WTC11 (cell line): Measurements from ENCODE around the gene RUNX2. TPM values are rescaled to one million over a fixed set of nuclear protein-coding genes. Genes with fewer than 3 reads are reported as not detected.

Experiments
- ATAC-seq: fragments of 200-7000 bp; cut with Tn5 transposase; 2 replicates; pipeline ENCODE4 v1.10.0; 2021; ENCODE audit warnings: mild to moderate bottlenecking, moderate library complexity
- CTCF ChIA-PET: fragments of 300-600 bp; sonication (Branson Sonifier 250); formaldehyde crosslinking; loops from one replicate; lab custom pipeline; 2021; ENCODE audit warnings: antibody characterized with exemption; lab: Charles Lee
- POLR2A ChIA-PET: fragments of 350-600 bp; sonication (Branson Sonifier 250); formaldehyde crosslinking; loops from one replicate; lab custom pipeline; 2021; ENCODE audit warnings: antibody characterized with exemption; lab: Charles Lee
- DNase-seq: peaks from one replicate; pipeline ENCODE4 v3.0.0; 2021; ENCODE audit warnings: low spot score
- H3K27ac Mint-ChIP-seq: 2 replicates; pipeline ENCODE4 v1.8.0; 2021; ENCODE audit warnings: mixed read lengths
- H3K27me3 Mint-ChIP-seq: 2 replicates; pipeline ENCODE4 v1.8.0; 2021; ENCODE audit warnings: low read depth, mild to moderate bottlenecking, moderate library complexity, mixed read lengths
- H3K36me3 Mint-ChIP-seq: 2 replicates; pipeline ENCODE4 v1.8.0; 2021; ENCODE audit warnings: mixed read lengths
- H3K4me1 Mint-ChIP-seq: 2 replicates; pipeline ENCODE4 v1.8.0; 2022; ENCODE audit warnings: mixed read lengths
- H3K4me3 Mint-ChIP-seq: 2 replicates; pipeline ENCODE4 v1.8.0; 2021; ENCODE audit warnings: mild to moderate bottlenecking, moderate library complexity, mixed read lengths
- H3K9me3 Mint-ChIP-seq: 2 replicates; pipeline ENCODE4 v1.8.0; 2021; ENCODE audit warnings: mixed read lengths
- CDX4 ChIP-seq: fragments of 250-450 bp; sonication (Bioruptor Pico); IDR thresholded peaks from 2 replicates; pipeline ENCODE4 v1.9.0; 2021; ENCODE audit warnings: moderate library complexity, mild to moderate bottlenecking, inconsistent platforms, borderline replicate concordance
- CTCF ChIP-seq: fragments of 200-600 bp; IDR thresholded peaks from 2 replicates; pipeline ENCODE4 v1.8.0; 2022; ENCODE audit warnings: antibody characterized with exemption
- ERG ChIP-seq: fragments of 250-450 bp; sonication (Bioruptor Pico); IDR thresholded peaks from 2 replicates; pipeline ENCODE4 v1.8.0; 2021; ENCODE audit warnings: mild to moderate bottlenecking
- GABPB1 ChIP-seq: sonication (generic); formaldehyde crosslinking; IDR thresholded peaks from 2 replicates; pipeline ENCODE4 v1.8.1; 2023; ENCODE audit warnings: mild to moderate bottlenecking, missing genetic modification reagents
- GRHL2 ChIP-seq: fragments of 250-450 bp; sonication (Bioruptor Pico); IDR thresholded peaks from 2 replicates; pipeline ENCODE4 v1.8.0; 2022; ENCODE audit warnings: mild to moderate bottlenecking, moderate library complexity; ENCODE audit not compliant: insufficient replicate concordance, severe bottlenecking
- IRF1 ChIP-seq: sonication (generic); formaldehyde crosslinking; IDR thresholded peaks from 2 replicates; pipeline ENCODE4 v1.8.0; 2023; ENCODE audit warnings: missing genetic modification reagents
- JAZF1 ChIP-seq: fragments of 250-450 bp; sonication (Bioruptor Pico); IDR thresholded peaks from 2 replicates; pipeline ENCODE4 v1.9.0; 2021; ENCODE audit warnings: moderate library complexity, mild to moderate bottlenecking, inconsistent platforms
- NFATC4 ChIP-seq: fragments of 250-450 bp; sonication (Bioruptor Pico); IDR thresholded peaks from 2 replicates; pipeline ENCODE4 v1.9.0; 2021; ENCODE audit warnings: mild to moderate bottlenecking
- NR1H2 ChIP-seq: sonication (generic); formaldehyde crosslinking; IDR thresholded peaks from 2 replicates; pipeline ENCODE4 v1.9.0; 2021; ENCODE audit warnings: mild to moderate bottlenecking, moderate library complexity, missing genetic modification reagents
- PREB ChIP-seq: sonication (generic); formaldehyde crosslinking; IDR thresholded peaks from 2 replicates; pipeline ENCODE4 v1.8.1; 2022; ENCODE audit warnings: mild to moderate bottlenecking, missing genetic modification reagents, moderate library complexity, borderline replicate concordance
- PRRX2 ChIP-seq: fragments of 250-450 bp; sonication (Bioruptor Pico); IDR thresholded peaks from 2 replicates; pipeline ENCODE4 v1.8.0; 2021; ENCODE audit warnings: mild to moderate bottlenecking
- SP1 ChIP-seq: sonication (generic); formaldehyde crosslinking; conservative IDR thresholded peaks from 2 replicates; pipeline ENCODE4 v1.8.1; 2022; ENCODE audit warnings: missing genetic modification reagents
- TCF7 ChIP-seq: sonication (generic); formaldehyde crosslinking; IDR thresholded peaks from 2 replicates; pipeline ENCODE4 v1.8.0; 2022; ENCODE audit warnings: mild to moderate bottlenecking, low read depth, missing genetic modification reagents, moderate library complexity
- ZNF121 ChIP-seq: sonication (generic); formaldehyde crosslinking; IDR thresholded peaks from 2 replicates; pipeline ENCODE4 v1.8.0; 2023; ENCODE audit warnings: missing genetic modification reagents
- ZNF138 ChIP-seq: sonication (generic); formaldehyde crosslinking; conservative IDR thresholded peaks from 2 replicates; pipeline ENCODE4 v1.8.1; 2022; ENCODE audit warnings: mild to moderate bottlenecking, moderate library complexity, missing genetic modification reagents
- ZNF317 ChIP-seq: sonication (generic); formaldehyde crosslinking; IDR thresholded peaks from 2 replicates; pipeline ENCODE4 v1.8.1; 2023; ENCODE audit warnings: low read depth, mild to moderate bottlenecking, moderate library complexity, missing genetic modification reagents, borderline replicate concordance
- ZNF396 ChIP-seq: fragments of 250-450 bp; sonication (Bioruptor Pico); IDR thresholded peaks from 2 replicates; pipeline ENCODE4 v1.8.0; 2021; ENCODE audit warnings: mild to moderate bottlenecking, moderate library complexity, borderline replicate concordance
- ZNF423 ChIP-seq: fragments of 250-450 bp; sonication (Bioruptor Pico); IDR thresholded peaks from 2 replicates; pipeline ENCODE4 v2.1.2; 2022; ENCODE audit warnings: mild to moderate bottlenecking, moderate library complexity
- ZNF512 ChIP-seq: sonication (generic); formaldehyde crosslinking; IDR thresholded peaks from 2 replicates; pipeline ENCODE4 v1.8.1; 2022; ENCODE audit warnings: missing genetic modification reagents, borderline replicate concordance
- ZSCAN18 ChIP-seq: fragments of 250-450 bp; sonication (Bioruptor Pico); IDR thresholded peaks from 2 replicates; pipeline ENCODE4 v2.1.2; 2022; ENCODE audit warnings: mild to moderate bottlenecking, moderate library complexity
- total RNA-seq: library from RNA; stranded (reverse); gene quantifications from 3 replicates; pipeline ENCODE4 v1.2.3, GENCODE V29; 2021

RUNX2 gene
- total RNA-seq, 1 experiment from 2014 or later: 0.28 TPM

GRCh38 chr6:45448417-45449389 lies 120.6 kb downstream of the RUNX2 start (continued):
- TF ChIP-seq ZNF121 (CRISPR knock-in tag): no peak
- TF ChIP-seq CTCF: no peak
- no peak for TF ChIP-seq PREB (CRISPR knock-in tag)
- no peak for TF ChIP-seq ZNF138 (CRISPR knock-in tag)
- TF ChIP-seq ZNF512 (CRISPR knock-in tag): no peak
- no peak for TF ChIP-seq CDX4 (CRISPR knock-in tag)

GRCh38 chr6:45450132-45450531 lies 122.0 kb downstream of the RUNX2 start:
- Mint-ChIP-seq H3K36me3 (no peaks in the 10 kb centered on the region), H3K4me1 (peaks cover 32% of the 10 kb centered on the region), H3K27me3 (no peaks in the 10 kb centered on the region; the same call in 1 of the 2 replicates), H3K9me3 (no peaks in the 10 kb centered on the region), H3K27ac (no peak overlapping the region), H3K4me3 (no peak overlapping the region)
- no peak for ATAC-seq
- ChIA-PET POLR2A (no interaction called here), CTCF (no interaction called here)
- no peak for DNase-seq
- no peak for TF ChIP-seq IRF1
- no peak for TF ChIP-seq GABPB1 (CRISPR knock-in tag)
- TF ChIP-seq ZNF317 (CRISPR knock-in tag): no peak
- TF ChIP-seq NFATC4 (CRISPR knock-in tag): no peak
- no peak for TF ChIP-seq GRHL2
- TF ChIP-seq PRRX2: no peak
- TF ChIP-seq ZSCAN18 (CRISPR knock-in tag): no peak
- no peak for TF ChIP-seq TCF7 (CRISPR knock-in tag)
- TF ChIP-seq ZNF138 (CRISPR knock-in tag): no peak
- TF ChIP-seq JAZF1 (CRISPR knock-in tag): no peak
- TF ChIP-seq ZNF396 (CRISPR knock-in tag): no peak
- no peak for TF ChIP-seq NR1H2
- no peak for TF ChIP-seq ERG (CRISPR knock-in tag)
- TF ChIP-seq SP1 (CRISPR knock-in tag): no peak
- no peak for TF ChIP-seq ZNF423
